ENCODE results near the gene ANKRD44.

The ANKRD44 gene

DNA sequence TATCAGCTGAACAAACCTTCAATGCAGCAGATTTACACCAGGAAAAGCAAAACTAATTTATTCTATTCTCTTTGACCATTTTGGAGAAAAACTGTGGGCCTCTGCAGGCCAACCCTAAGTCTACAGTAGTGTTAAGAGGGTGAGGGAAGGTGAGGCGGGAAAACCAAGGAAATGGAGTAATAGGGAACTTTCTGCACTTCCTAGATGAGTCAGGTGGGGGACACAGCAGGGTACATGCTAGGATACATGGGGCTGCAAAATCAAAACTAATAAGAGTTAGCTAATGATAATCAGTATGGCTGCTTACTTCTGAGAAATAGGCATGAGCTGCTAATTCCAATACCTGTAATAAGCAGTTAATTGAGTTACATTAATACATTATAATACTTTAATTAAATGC, 318.1 kb downstream of the ANKRD44 start:
- H3K4me3 ChIP-seq (ENCODE audit: low read depth, low read length), result no peak overlapping the region
- no peak for DNase-seq (ENCODE audit: low read depth)
- TF ChIP-seq, protein P1, sequence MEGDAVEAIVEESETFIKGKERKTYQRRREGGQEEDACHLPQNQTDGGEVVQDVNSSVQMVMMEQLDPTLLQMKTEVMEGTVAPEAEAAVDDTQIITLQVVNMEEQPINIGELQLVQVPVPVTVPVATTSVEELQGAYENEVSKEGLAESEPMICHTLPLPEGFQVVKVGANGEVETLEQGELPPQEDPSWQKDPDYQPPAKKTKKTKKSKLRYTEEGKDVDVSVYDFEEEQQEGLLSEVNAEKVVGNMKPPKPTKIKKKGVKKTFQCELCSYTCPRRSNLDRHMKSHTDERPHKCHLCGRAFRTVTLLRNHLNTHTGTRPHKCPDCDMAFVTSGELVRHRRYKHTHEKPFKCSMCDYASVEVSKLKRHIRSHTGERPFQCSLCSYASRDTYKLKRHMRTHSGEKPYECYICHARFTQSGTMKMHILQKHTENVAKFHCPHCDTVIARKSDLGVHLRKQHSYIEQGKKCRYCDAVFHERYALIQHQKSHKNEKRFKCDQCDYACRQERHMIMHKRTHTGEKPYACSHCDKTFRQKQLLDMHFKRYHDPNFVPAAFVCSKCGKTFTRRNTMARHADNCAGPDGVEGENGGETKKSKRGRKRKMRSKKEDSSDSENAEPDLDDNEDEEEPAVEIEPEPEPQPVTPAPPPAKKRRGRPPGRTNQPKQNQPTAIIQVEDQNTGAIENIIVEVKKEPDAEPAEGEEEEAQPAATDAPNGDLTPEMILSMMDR (IDR thresholded peaks at IDR 0.05; ENCODE audit: control insufficient read depth, extremely low read depth, insufficient read depth), result no peak

DNA sequence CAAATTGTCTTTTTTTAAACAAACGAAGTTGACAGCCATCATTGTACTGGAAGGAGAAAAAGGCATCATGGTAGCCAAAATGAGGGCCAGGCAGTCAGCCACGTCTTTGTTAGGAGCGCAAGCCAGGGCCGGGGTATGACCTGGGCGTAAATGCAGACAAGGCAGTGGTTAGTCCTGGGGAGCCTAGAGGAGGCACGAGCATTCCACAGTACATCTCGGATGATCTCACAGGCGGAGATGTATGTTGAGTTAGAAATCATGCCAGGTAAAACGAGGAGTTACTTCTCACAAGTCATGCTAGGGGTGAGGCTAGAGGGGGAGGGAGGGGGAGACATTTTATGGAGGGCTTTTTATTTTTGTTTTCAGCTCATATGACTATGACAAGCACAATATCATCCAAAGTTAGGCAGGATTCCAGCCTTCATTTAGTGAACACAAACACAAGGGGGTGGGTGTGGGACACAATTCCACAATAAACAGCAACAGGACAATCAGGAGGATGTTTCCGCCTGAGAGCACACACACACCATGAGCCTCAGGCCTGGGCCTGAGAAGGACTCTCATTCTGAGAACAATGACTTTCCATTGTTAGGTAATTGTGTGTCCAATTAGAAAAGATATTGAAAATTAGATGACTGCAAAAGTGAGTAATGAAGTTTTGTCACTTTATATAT, 319.7 kb downstream of the ANKRD44 start:
- TF ChIP-seq, protein P1 (IDR thresholded peaks at IDR 0.05; ENCODE audit: control insufficient read depth, extremely low read depth, insufficient read depth), result no peak

DNA sequence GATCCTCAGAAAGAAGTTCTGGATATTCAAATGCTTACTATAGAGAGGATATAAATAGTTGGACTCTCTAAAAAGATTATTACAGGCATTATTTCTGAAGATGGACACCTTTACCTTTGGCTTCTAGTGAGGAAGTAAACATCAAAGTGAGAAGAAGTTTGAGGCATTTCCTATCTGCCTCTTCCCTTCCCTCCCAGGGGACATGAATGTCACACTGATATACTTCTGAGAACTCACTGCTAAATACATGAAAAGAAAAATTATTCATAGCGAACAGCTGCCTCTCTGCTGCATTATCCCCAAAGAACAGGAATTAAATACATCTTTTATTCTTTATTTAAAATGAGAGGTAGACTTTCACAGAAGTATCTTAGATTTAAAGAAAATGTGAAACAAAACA, 320.5 kb downstream of the ANKRD44 start:
- no peak overlapping the region for H3K4me3 ChIP-seq (ENCODE audit: low read depth, low read length)
- no peak for DNase-seq (ENCODE audit: low read depth)
- TF ChIP-seq, protein P1 (IDR thresholded peaks at IDR 0.05; ENCODE audit: control insufficient read depth, extremely low read depth, insufficient read depth), result no peak

More for the DNA sequence above, 319.7 kb downstream of the ANKRD44 start:
- no peak for DNase-seq (ENCODE audit: low read depth)
- no peak overlapping the region for H3K4me3 ChIP-seq (ENCODE audit: low read depth, low read length)

DNA sequence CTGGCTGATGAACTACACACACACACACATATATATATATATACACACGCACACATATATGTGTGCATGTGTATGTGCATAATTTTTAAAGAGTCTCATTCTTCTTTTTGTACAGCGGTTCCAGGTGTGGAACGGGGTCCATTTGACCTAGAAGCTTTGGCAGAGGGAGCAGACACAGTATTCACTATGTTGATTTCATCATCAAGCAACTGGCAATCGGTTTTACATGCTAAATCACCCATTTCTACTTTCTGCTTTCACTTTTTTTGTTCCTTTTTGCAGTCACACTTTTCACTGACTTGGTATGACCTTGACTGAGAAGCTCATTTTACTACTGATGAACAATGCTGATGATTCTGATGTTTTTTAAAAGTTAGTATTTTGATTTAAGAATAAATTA, 321.1 kb downstream of the ANKRD44 start:
- TF ChIP-seq, protein P1 (IDR thresholded peaks at IDR 0.05; ENCODE audit: control insufficient read depth, extremely low read depth, insufficient read depth), result no peak
- DNase-seq (ENCODE audit: low read depth), result no peak
- H3K4me3 ChIP-seq (ENCODE audit: low read depth, low read length), result no peak overlapping the region

DNA sequence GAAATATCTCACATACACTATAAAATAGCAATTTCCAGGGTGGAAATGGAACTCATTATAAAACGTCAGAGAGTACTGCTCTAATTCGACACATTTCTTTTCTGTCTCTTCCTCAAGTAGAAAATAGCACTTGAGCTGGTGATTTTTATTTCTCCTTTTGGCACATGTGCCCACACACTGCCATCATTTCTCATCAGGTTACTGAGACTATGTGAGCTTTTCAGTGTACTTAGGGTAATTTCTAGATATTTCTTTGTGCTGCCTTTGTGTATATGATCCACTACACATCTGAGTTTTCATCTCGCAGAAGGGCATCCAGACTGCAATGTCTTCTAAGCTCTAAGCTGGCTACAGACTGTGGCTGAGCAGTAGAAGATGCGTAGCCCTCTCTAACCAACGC, 321.9 kb downstream of the ANKRD44 start:
- TF ChIP-seq, protein P1 (IDR thresholded peaks at IDR 0.05; ENCODE audit: control insufficient read depth, extremely low read depth, insufficient read depth), result no peak
- no peak for DNase-seq (ENCODE audit: low read depth)
- no peak overlapping the region for H3K4me3 ChIP-seq (ENCODE audit: low read depth, low read length)

DNA sequence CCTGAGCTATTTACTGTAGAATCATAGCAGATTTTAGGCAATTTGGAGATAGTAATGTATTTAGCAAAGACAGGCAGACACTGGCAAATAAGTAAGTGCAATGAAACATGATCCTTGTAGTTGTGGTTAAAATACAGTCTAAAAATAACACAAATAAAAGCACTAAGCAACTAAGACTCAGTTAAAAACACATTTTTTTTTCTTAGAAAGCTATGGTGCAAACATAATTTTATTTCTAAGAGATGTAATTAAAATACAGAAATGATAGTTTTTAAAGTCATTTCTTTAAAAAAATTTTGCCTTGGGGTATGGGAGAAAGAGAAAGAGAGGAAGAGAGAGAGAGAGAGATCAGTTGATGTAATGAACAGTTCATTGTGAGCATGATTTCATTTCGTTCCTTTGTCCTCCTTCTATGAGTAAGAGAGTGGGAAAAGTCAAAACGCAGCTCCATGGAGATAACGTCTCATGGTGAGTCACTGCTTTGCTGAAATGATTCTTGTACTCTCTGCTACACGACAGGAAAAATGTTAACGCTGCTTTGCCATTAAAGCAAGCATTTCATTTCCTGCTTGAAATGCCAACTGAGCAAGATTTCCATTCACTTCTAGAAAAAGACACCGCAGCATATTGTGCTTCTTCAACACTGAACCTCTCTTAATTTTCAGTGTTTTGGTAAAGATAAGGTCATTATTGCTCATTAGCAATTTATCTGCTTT, 322.8 kb downstream of the ANKRD44 start:
- TF ChIP-seq, protein P1 (IDR thresholded peaks at IDR 0.05; ENCODE audit: control insufficient read depth, extremely low read depth, insufficient read depth), result no peak
- no peak overlapping the region for H3K4me3 ChIP-seq (ENCODE audit: low read depth, low read length)
- no peak for DNase-seq (ENCODE audit: low read depth)
